Testis (tissue), 2 donors: Measurements from ENCODE around the gene BICC1.

Experiments
- CTCF ChIP-seq, 3 experiments: fragments of 450-650 bp in 2 of 3; fragments of 200-600 bp in 1 of 3; sonication (generic) in 1 of 3; IDR thresholded peaks; one replicate each; pipeline ENCODE4 v1.5.1; 2016 to 2019; ENCODE audit warnings: antibody characterized with exemption in 3 of 3, mild to moderate bottlenecking in 2 of 3, moderate library complexity in 1 of 3
- POLR2A ChIP-seq: fragments of 450-650 bp; IDR thresholded peaks from one replicate; pipeline ENCODE4 v1.6.1; 2017; ENCODE audit warnings: antibody characterized with exemption, mild to moderate bottlenecking, moderate library complexity

- TF ChIP-seq POLR2A (no peak), CTCF (IDR thresholded peaks at IDR 0.05) (no peak)
Measured at GRCh38 chr10:58854811-58855210, 342.1 kb downstream of the BICC1 start.
